Tibial nerve (tissue), 4 donors: ENCODE data around the gene SEL1L3. TPM values are rescaled to one million over a fixed set of nuclear protein-coding genes. Genes with fewer than 3 reads are reported as not detected.

Experiments
- DNase-seq, 2 donors: peaks; one replicate each; pipeline ENCODE4 v3.0.0-alpha.2; 2019; ENCODE audit warnings: low spot score in 2 of 2
- H3K27ac ChIP-seq, 4 donors: fragments of 200-600 bp; sonication (generic) in 3 of 4; one replicate each; pipeline ENCODE4 v1.5.1; 2017 to 2019; ENCODE audit warnings: mild to moderate bottlenecking in 1 of 4
- H3K27me3 ChIP-seq, 2 donors: fragments of 200-600 bp; sonication (generic) in 1 of 2; one replicate each; pipeline versions ENCODE4 v1.5.1 to v1.6.0; 2017 to 2019
- H3K36me3 ChIP-seq, 3 donors: fragments of 200-600 bp; sonication (generic); one replicate each; pipeline ENCODE4 v1.5.1; 2018 to 2019
- H3K4me1 ChIP-seq, 4 donors: fragments of 200-600 bp; sonication (generic) in 3 of 4; one replicate each; pipeline ENCODE4 v1.5.1; 2017 to 2019
- H3K4me3 ChIP-seq, 4 donors: fragments of 200-600 bp; sonication (generic) in 3 of 4; one replicate each; pipeline ENCODE4 v1.5.1; 2017 to 2019; ENCODE audit warnings: mild to moderate bottlenecking in 1 of 4, moderate library complexity in 1 of 4
- H3K9me3 ChIP-seq, 4 donors: fragments of 200-600 bp; sonication (generic) in 3 of 4; one replicate each; pipeline ENCODE4 v1.5.1; 2017 to 2019
- CTCF ChIP-seq, 5 experiments: fragments of 200-600 bp in 3 of 5; fragments of 450-650 bp in 2 of 5; sonication (generic) in 3 of 5; IDR thresholded peaks; one replicate each; pipeline ENCODE4 v1.5.1; 2016 to 2019; ENCODE audit warnings: antibody characterized with exemption in 5 of 5, mild to moderate bottlenecking in 3 of 5, moderate library complexity in 2 of 5
- EP300 ChIP-seq, 2 donors: sonication (generic); formaldehyde crosslinking; IDR thresholded peaks; one replicate each; pipeline ENCODE4 v1.6.1; 2017; ENCODE audit warnings: antibody characterized with exemption in 2 of 2, mild to moderate bottlenecking in 1 of 2
- POLR2A ChIP-seq, 2 donors: fragments of 450-650 bp; IDR thresholded peaks; one replicate each; pipeline ENCODE4 v1.6.1; 2017; ENCODE audit warnings: antibody characterized with exemption in 2 of 2, mild to moderate bottlenecking in 2 of 2, moderate library complexity in 2 of 2
- WGBS, 2 donors: methylation state at CpG; one replicate each; pipeline ENCODE4 v1.1.5; 2018; 5-methylcytosine and 5-hydroxymethylcytosine counted together
- total RNA-seq, 4 donors: library from RNA; depleted of rRNA; stranded (reverse); fragments of >200 nt; gene quantifications; one replicate each; pipeline ENCODE4 v1.1.0, GENCODE V29; 2016

SEL1L3 gene
- total RNA-seq, 4 donors from 2014 or later, result 8.7 to 19.0 (median 11.1) TPM

DNA sequence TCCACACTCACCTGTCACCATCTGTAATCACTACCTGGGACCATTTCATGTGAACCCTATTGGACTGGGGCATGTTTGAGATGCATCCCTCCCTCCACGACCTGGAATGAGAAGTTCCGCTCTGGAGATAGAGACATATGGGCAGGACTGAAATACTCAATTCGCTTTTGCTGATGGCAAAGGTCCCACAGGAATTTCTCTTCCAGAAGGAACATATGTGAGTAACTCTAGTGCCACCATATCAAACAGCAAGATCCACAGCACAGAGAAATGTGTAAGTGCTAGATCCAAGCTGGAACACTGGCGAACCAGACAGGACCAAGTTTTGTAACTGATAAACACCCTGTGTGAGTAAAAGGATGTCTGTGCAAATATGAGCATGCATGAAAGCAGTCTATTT, 43.9 kb downstream of the SEL1L3 start:
- TF ChIP-seq CTCF (IDR thresholded peaks at IDR 0.05) (no peak), EP300 (IDR thresholded peaks at IDR 0.05) (no peak), POLR2A (IDR thresholded peaks at IDR 0.05) (no peak)

DNA sequence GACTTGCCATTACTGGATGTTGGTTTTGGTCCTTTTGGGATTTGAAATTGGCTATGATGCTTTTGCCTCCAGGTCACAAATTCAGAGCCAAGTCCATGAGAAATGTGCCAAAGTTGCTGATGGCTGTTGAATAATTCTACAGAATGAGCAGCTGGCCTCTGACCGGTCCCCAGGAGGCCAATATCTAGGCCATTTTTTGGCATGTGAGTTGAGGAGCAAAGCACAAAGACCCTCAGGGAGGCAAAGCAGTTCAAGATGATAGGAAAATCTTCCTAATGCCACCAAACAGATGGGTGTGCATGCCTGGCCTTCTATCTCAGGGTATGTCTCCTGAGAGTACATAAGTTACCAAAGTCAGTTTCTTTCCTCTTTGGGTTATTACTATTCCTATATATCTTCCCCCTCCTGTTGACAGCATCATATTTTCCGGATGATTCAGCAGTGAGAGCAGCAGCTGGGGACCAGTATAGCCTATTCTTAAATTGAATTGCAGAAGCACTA, 44.4 kb downstream of the SEL1L3 start:
- no peaks in the 10 kb centered on the region for H3K36me3 ChIP-seq
- H3K27me3 ChIP-seq, result no peaks in the 10 kb centered on the region
- peaks cover 0 to 22% (median under 1%) of the 10 kb centered on the region in 4 donors for H3K4me1 ChIP-seq
- H3K9me3 ChIP-seq, result no peaks in the 10 kb centered on the region
- TF ChIP-seq CTCF (IDR thresholded peaks at IDR 0.05) (no peak), EP300 (IDR thresholded peaks at IDR 0.05) (no peak), POLR2A (IDR thresholded peaks at IDR 0.05) (no peak)
- no peak for DNase-seq
- no peak overlapping the region for H3K27ac ChIP-seq
- H3K4me3 ChIP-seq, result no peak overlapping the region
- WGBS, 2 donors, result 81% methylated on average over 2 of the region's 2 CpGs

More for the DNA sequence above, 43.9 kb downstream of the SEL1L3 start:
- no peaks in the 10 kb centered on the region for H3K27me3 ChIP-seq
- peaks cover 0 to 18% (median 0%) of the 10 kb centered on the region in 4 donors for H3K4me1 ChIP-seq
- DNase-seq, result no peak
- no peaks in the 10 kb centered on the region for H3K36me3 ChIP-seq
- whole genome bisulfite sequencing, 2 donors, result 76 to 88% methylated on average over 4 of the region's 4 CpGs
- H3K4me3 ChIP-seq, result no peak overlapping the region
- H3K27ac ChIP-seq, result no peak overlapping the region
- H3K9me3 ChIP-seq, result no peaks in the 10 kb centered on the region

DNA sequence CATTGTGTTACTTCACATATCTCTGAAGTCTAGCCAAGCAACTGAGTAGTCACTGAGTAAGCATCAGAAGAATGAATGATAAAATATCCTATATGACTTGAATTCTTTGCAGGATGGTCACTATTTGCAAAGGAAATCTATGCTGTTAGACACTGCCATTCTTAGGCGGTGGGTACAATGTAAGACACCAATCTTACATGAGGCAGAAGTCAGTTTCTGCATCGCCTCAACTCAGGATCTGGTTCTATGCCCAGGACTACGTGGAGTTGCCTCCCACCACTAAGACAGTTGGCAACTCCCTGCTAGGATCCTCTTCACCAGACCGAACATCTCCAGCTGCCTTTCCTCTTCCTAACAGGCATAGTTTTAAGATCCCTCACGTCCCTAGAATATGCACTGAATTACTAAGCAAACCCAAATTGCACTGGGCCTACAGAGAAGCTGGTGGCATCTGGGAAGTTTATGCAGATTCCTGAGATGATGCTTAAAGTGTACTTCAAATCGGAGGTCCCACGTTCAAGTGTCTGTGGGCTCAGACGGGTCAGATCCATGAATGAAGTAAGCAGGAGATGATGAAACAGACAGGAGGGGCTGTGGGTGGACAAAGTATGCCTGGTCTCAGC, 45.6 kb downstream of the SEL1L3 start:
- peaks cover 0 to 26% (median 1%) of the 10 kb centered on the region in 4 donors for H3K4me1 ChIP-seq
- no peaks in the 10 kb centered on the region for H3K27me3 ChIP-seq
- no peak for DNase-seq
- H3K9me3 ChIP-seq, result no peaks in the 10 kb centered on the region
- no peaks in the 10 kb centered on the region for H3K36me3 ChIP-seq
- no peak overlapping the region for H3K27ac ChIP-seq
- TF ChIP-seq EP300 (IDR thresholded peaks at IDR 0.05) (no peak), CTCF (IDR thresholded peaks at IDR 0.05) (no peak), POLR2A (IDR thresholded peaks at IDR 0.05) (no peak)
- no peak overlapping the region for H3K4me3 ChIP-seq
- 90 to 98% methylated on average over 8 of the region's 8 CpGs for WGBS, 2 donors

DNA sequence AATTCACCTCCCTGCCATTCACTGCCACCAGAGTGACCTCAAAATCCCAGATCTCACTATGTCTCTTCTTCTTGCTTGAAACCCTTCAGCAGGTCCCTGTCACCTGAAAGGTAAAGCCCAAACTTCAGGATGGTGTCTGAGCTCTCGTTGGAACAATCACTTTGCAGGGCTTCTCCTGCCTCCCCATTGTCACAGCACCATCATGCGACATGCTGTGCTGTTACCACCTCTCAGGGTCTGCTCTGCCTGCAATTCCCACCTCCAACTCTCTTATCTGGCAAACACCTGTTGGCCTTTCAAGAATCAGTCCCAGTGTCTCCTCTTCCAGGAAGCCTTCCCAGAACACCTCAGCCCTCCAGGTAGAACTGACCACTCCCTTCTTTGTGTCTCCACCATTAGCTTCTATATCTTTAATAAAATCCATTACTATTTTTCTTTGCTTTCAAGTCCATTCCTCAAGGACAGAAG, 46.2 kb downstream of the SEL1L3 start:
- Histone ChIP-seq H3K27ac (no peak overlapping the region), H3K27me3 (no peaks in the 10 kb centered on the region), H3K9me3 (no peaks in the 10 kb centered on the region), H3K4me3 (no peak overlapping the region), H3K4me1 (peaks cover 0 to 26% (median 1%) of the 10 kb centered on the region in 4 donors), H3K36me3 (no peaks in the 10 kb centered on the region)
- TF ChIP-seq POLR2A (IDR thresholded peaks at IDR 0.05), result no peak
- TF ChIP-seq EP300 (IDR thresholded peaks at IDR 0.05), result no peak
- no peak for TF ChIP-seq CTCF (IDR thresholded peaks at IDR 0.05)
- 85 to 95% methylated on average over 2 of the region's 2 CpGs for WGBS, 2 donors
- DNase-seq, result no peak

DNA sequence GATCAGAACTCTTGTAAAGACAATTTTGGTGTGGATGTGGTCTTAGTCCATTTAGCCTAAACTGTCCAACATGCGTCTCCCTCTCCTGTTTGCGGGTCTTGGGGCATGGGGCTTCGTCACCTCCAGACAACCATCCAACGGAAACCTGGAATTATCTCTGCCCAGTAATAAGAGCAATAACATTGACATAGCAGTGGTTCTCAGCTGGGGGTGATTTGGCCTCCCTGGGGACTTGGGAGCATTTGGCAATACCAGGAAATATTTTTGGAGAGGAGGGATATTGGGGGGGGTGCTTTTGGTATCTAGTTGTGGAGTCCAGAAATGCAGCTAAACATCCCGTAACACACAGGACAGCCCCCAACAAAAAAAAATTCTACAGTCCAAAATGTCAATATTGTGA, 47.2 kb downstream of the SEL1L3 start:
- H3K4me3 ChIP-seq, result no peak overlapping the region
- WGBS, 2 donors, result 93% methylated on average over 5 of the region's 5 CpGs
- H3K9me3 ChIP-seq, result no peaks in the 10 kb centered on the region
- TF ChIP-seq CTCF (IDR thresholded peaks at IDR 0.05) (no peak), EP300 (IDR thresholded peaks at IDR 0.05) (no peak), POLR2A (IDR thresholded peaks at IDR 0.05) (no peak)
- no peaks in the 10 kb centered on the region for H3K27me3 ChIP-seq
- DNase-seq, result no peak
- H3K4me1 ChIP-seq, result peaks cover 0 to 31% (median 1%) of the 10 kb centered on the region in 4 donors
- H3K27ac ChIP-seq, result peak overlapping the region in 1 of 4 donors; percentile 73
- no peaks in the 10 kb centered on the region for H3K36me3 ChIP-seq
